ENCODE results near the gene CEP83. TPM values are rescaled to one million over a fixed set of nuclear protein-coding genes. Genes with fewer than 3 reads are reported as not detected.

The CEP83 gene
- total and polyA plus RNA-seq, 5 donors: 14.4 to 45.7 (median 26.5) TPM

GRCh38 chr12:94262228-94263010, 197.2 kb downstream of the CEP83 start:
- no peaks in the 10 kb centered on the region for H3K9me3 ChIP-seq (ENCODE audit: control insufficient read depth, low read length)
- intact Hi-C loops (cut with DNase I): no loop called here
- peak; percentile 90 to 95 (median 93) for DNase-seq
- no peaks in the 10 kb centered on the region for H3K27me3 ChIP-seq (ENCODE audit: control insufficient read depth, insufficient read depth)
- 8% methylated on average over 17 of the region's 17 CpGs for WGBS
- peak overlapping the region; percentile 60 for H3K4me3 ChIP-seq (ENCODE audit: low read length)
- ATAC-seq: peak; percentile 95 to 96
- peaks cover 8% of the 10 kb centered on the region for H3K4me1 ChIP-seq (ENCODE audit: control insufficient read depth, insufficient read depth, low read length)
- H3K27ac ChIP-seq (ENCODE audit: low read length): peak overlapping the region; percentile 73

- H3K27me3 ChIP-seq (ENCODE audit: control insufficient read depth, insufficient read depth): no peaks in the 10 kb centered on the region
- 46% methylated on average over 3 of the region's 3 CpGs for WGBS
- H3K4me3 ChIP-seq (ENCODE audit: low read length): peak overlapping the region; percentile 60
- ATAC-seq (no peak), DNase-seq (no peak)
- H3K4me1 ChIP-seq (ENCODE audit: control insufficient read depth, insufficient read depth, low read length): peaks cover 8% of the 10 kb centered on the region
- peak overlapping the region; percentile 73 for H3K27ac ChIP-seq (ENCODE audit: low read length)
- H3K9me3 ChIP-seq (ENCODE audit: control insufficient read depth, low read length): no peaks in the 10 kb centered on the region
- intact Hi-C loops (cut with DNase I): no loop called here
Measured at GRCh38 chr12:94261786-94262185, 197.9 kb downstream of the CEP83 start.

GRCh38 chr12:94261119-94261518, 198.5 kb downstream of the CEP83 start:
- WGBS: 80% methylated on average over 2 of the region's 2 CpGs
- H3K27ac ChIP-seq (ENCODE audit: low read length): peak overlapping the region; percentile 42
- DNase-seq: no peak
- H3K4me1 ChIP-seq (ENCODE audit: control insufficient read depth, insufficient read depth, low read length): peaks cover 8% of the 10 kb centered on the region
- H3K27me3 ChIP-seq (ENCODE audit: control insufficient read depth, insufficient read depth): no peaks in the 10 kb centered on the region
- intact Hi-C loops (cut with DNase I): no loop called here
- ATAC-seq: no peak
- H3K4me3 ChIP-seq (ENCODE audit: low read length): no peak overlapping the region
- H3K9me3 ChIP-seq (ENCODE audit: control insufficient read depth, low read length): no peaks in the 10 kb centered on the region

DNA sequence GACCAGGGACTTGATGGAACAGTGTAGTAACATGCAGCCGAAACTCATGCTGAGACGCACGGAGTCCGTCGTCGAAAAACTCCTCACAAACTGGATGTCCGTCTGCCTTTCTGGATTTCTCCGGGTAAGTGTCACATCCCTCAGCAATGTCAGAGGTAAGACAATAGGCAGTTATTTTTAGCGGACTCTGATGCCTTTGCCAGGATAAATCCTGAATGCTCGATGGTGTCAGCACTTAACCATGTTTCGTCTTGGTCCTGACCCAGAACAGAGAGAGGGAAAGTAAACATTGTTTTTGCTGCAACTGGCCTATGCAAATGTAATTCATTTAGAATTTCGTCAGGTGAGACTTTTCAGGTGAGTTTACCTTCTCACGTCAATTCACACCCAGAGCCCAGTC, 198.9 kb downstream of the CEP83 start:
- peaks cover 8% of the 10 kb centered on the region for H3K4me1 ChIP-seq (ENCODE audit: control insufficient read depth, insufficient read depth, low read length)
- DNase-seq (no peak), ATAC-seq (peak in 1 of 2 donors; percentile 10)
- peak overlapping the region; percentile 42 for H3K27ac ChIP-seq (ENCODE audit: low read length)
- H3K4me3 ChIP-seq (ENCODE audit: low read length): no peak overlapping the region
- WGBS: 58% methylated on average over 13 of the region's 13 CpGs
- intact Hi-C loops (cut with DNase I): no loop called here
- no peaks in the 10 kb centered on the region for H3K9me3 ChIP-seq (ENCODE audit: control insufficient read depth, low read length)
- H3K27me3 ChIP-seq (ENCODE audit: control insufficient read depth, insufficient read depth): no peaks in the 10 kb centered on the region

GRCh38 chr12:94260017-94260416, 199.7 kb downstream of the CEP83 start:
- Histone ChIP-seq H3K9me3 (ENCODE audit: control insufficient read depth, low read length) (no peaks in the 10 kb centered on the region), H3K27me3 (ENCODE audit: control insufficient read depth, insufficient read depth) (no peaks in the 10 kb centered on the region), H3K4me3 (ENCODE audit: low read length) (no peak overlapping the region), H3K27ac (ENCODE audit: low read length) (no peak overlapping the region), H3K4me1 (ENCODE audit: control insufficient read depth, insufficient read depth, low read length) (peaks cover 8% of the 10 kb centered on the region)
- DNase-seq (no peak), ATAC-seq (no peak)
- intact Hi-C loops (cut with DNase I): no loop called here
- WGBS: 96% methylated on average over 3 of the region's 3 CpGs

DNA sequence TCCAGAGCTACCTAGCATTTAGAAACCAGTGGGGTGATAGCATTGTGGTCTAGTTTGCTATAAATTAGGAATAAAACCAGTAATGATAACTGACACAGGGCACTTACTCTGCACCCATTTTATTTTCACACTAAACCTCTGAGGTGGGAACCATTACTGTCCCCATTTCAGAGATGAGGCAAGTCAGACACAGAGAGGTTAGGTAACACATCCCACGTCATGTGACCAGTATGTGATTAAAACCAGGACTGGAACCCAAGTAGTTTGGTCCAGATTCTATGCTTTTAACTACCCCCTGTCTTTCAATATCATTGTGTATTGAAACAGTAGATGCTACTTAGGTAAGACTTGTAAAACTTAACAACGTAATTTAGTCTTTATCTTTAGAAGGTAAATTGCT, 201.1 kb downstream of the CEP83 start:
- Histone ChIP-seq H3K27me3 (ENCODE audit: control insufficient read depth, insufficient read depth) (no peaks in the 10 kb centered on the region), H3K27ac (ENCODE audit: low read length) (no peak overlapping the region), H3K4me1 (ENCODE audit: control insufficient read depth, insufficient read depth, low read length) (peaks cover 8% of the 10 kb centered on the region), H3K4me3 (ENCODE audit: low read length) (no peak overlapping the region), H3K9me3 (ENCODE audit: control insufficient read depth, low read length) (no peaks in the 10 kb centered on the region)
- no peak for ATAC-seq
- intact Hi-C loops (cut with DNase I): no loop called here
- WGBS: 91% methylated on average over 2 of the region's 2 CpGs
- no peak for DNase-seq

Other genes with a start within 250 kb of the CEP83 start
- gene TMCC3, start 190.7 kb upstream of the CEP83 start, total RNA-seq: 1 to 10 TPM; 2.8 to 6.7 (median 4.2) TPM
- gene TMCC3, start 190.7 kb upstream of the CEP83 start, polyA plus RNA-seq: 1.7 TPM

Measured in right cardiac atrium (tissue), 5 donors.